Hepatocyte (in vitro differentiated cells): ENCODE measurements around the gene P2RY8.

Source experiments
- EZH2 ChIP-seq: fragments of 200-600 bp; sonication (generic); IDR thresholded peaks from 2 replicates; pipeline ENCODE4 v1.6.1; 2016; ENCODE audit warnings: antibody characterized with exemption, mild to moderate bottlenecking, borderline replicate concordance
- TF ChIP-seq, protein P1 (sequence below): fragments of 200-600 bp; sonication (generic); IDR thresholded peaks from 2 replicates; pipeline ENCODE4 v1.5.1; 2016; ENCODE audit warnings: antibody characterized with exemption, mild to moderate bottlenecking; ENCODE audit not compliant: poor library complexity

- TF ChIP-seq, protein P1, sequence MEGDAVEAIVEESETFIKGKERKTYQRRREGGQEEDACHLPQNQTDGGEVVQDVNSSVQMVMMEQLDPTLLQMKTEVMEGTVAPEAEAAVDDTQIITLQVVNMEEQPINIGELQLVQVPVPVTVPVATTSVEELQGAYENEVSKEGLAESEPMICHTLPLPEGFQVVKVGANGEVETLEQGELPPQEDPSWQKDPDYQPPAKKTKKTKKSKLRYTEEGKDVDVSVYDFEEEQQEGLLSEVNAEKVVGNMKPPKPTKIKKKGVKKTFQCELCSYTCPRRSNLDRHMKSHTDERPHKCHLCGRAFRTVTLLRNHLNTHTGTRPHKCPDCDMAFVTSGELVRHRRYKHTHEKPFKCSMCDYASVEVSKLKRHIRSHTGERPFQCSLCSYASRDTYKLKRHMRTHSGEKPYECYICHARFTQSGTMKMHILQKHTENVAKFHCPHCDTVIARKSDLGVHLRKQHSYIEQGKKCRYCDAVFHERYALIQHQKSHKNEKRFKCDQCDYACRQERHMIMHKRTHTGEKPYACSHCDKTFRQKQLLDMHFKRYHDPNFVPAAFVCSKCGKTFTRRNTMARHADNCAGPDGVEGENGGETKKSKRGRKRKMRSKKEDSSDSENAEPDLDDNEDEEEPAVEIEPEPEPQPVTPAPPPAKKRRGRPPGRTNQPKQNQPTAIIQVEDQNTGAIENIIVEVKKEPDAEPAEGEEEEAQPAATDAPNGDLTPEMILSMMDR = no peak
- no peak for TF ChIP-seq EZH2
Observed at GRCh38 chrX:1440506-1440905, 96.5 kb downstream of the P2RY8 start.
